Spinal cord (tissue), 10 donors: ENCODE measurements around the gene CAVIN4. TPM values are rescaled to one million over a fixed set of nuclear protein-coding genes. Genes with fewer than 3 reads are reported as not detected.

ENCODE experiments used
- DNase-seq, 6 donors: peaks; one replicate each; pipeline versions ENCODE4 v3.0.0 to v3.0.0-alpha.2; 2013 to 2015; ENCODE audit warnings: low spot score in 6 of 6, low read depth in 4 of 6
- H3K27ac ChIP-seq: one replicate; pipeline ENCODE4 v1.5.1; 2013; ENCODE audit warnings: low read depth, low read length, control low read depth
- H3K27me3 ChIP-seq: one replicate; pipeline ENCODE4 v1.6.1; 2013; ENCODE audit warnings: low read length; ENCODE audit not compliant: control insufficient read depth, insufficient read depth
- H3K36me3 ChIP-seq: one replicate; pipeline ENCODE4 v1.6.1; 2013; ENCODE audit warnings: low read length; ENCODE audit not compliant: control insufficient read depth, insufficient read depth
- H3K4me1 ChIP-seq: one replicate; pipeline ENCODE4 v1.6.1; 2013; ENCODE audit warnings: low read length; ENCODE audit not compliant: control insufficient read depth, insufficient read depth
- H3K4me3 ChIP-seq: one replicate; pipeline ENCODE4 v1.5.1; 2013; ENCODE audit warnings: low read depth, low read length, control low read depth
- H3K9me3 ChIP-seq: one replicate; pipeline ENCODE4 v1.6.1; 2013; ENCODE audit warnings: low read length; ENCODE audit not compliant: control insufficient read depth, insufficient read depth
- WGBS: methylation state at CpG from one replicate; pipeline ENCODE4 v1.1.5; 2013; ENCODE audit warnings: missing lambda C conversion rate; ENCODE audit not compliant: insufficient coverage; 5-methylcytosine and 5-hydroxymethylcytosine counted together
- polyA plus RNA-seq, 2 donors: library from polyadenylated mRNA; unstranded; fragments of 120-200 nt; gene quantifications; one replicate each; pipeline ENCODE4 v1.2.1, GENCODE V29; 2013; ENCODE audit not compliant: insufficient read length in 2 of 2
- total RNA-seq, 2 donors: library from RNA; depleted of rRNA in 1 of 2; stranded (reverse); fragments of 120-200 nt in 1 of 2; fragments of >200 nt in 1 of 2; gene quantifications; one replicate each; pipeline versions ENCODE4 v1.2.3 to v1.2.4, GENCODE V29; 2013 to 2014
- donor health status: healthy.

CAVIN4 gene
- total and polyA plus RNA-seq, 4 donors, result 1.8 to 3.3 (median 3.0) TPM

GRCh38 chr9:100584951-100585350 lies 7.1 kb downstream of the CAVIN4 start:
- no peaks in the 10 kb centered on the region for H3K9me3 ChIP-seq
- H3K4me1 ChIP-seq, result no peaks in the 10 kb centered on the region
- 98% methylated on average over 4 of the region's 4 CpGs for WGBS
- peaks cover 4% of the 10 kb centered on the region for H3K36me3 ChIP-seq
- DNase-seq, result no peak
- no peaks in the 10 kb centered on the region for H3K27me3 ChIP-seq
- H3K27ac ChIP-seq, result no peak overlapping the region
- no peak overlapping the region for H3K4me3 ChIP-seq

GRCh38 chr9:100586093-100586492 lies 8.2 kb downstream of the CAVIN4 start:
- 100% methylated on average over 3 of the region's 7 CpGs for WGBS
- Histone ChIP-seq H3K27me3 (no peaks in the 10 kb centered on the region), H3K36me3 (peaks cover 4% of the 10 kb centered on the region), H3K4me3 (no peak overlapping the region), H3K4me1 (no peaks in the 10 kb centered on the region), H3K27ac (no peak overlapping the region), H3K9me3 (no peaks in the 10 kb centered on the region)
- DNase-seq, result no peak

DNA sequence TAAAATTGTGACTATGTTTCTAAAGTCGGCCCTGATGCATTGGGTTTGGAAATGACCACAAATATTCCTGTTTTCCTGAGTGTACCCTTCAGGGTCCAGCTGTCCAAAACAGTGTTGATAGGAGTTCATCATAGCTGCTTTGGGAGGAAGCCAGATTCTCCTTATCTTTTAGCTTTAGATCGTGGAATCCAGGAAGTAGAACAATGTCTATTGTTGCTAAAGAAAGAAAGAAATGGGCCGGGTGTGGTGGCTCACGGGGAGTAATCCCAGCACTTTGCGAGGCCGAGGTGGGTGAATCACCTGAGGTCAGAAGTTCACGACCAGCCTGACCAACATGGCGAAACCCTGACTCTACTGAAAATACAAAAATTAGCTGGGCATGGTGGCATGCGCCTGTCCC lies 9.5 kb downstream of the CAVIN4 start:
- H3K4me3 ChIP-seq, result no peak overlapping the region
- no peaks in the 10 kb centered on the region for H3K27me3 ChIP-seq
- peaks cover 4% of the 10 kb centered on the region for H3K36me3 ChIP-seq
- no peaks in the 10 kb centered on the region for H3K9me3 ChIP-seq
- no peak overlapping the region for H3K27ac ChIP-seq
- 77% methylated on average over 9 of the region's 9 CpGs for WGBS
- no peak for DNase-seq
- no peaks in the 10 kb centered on the region for H3K4me1 ChIP-seq

DNA sequence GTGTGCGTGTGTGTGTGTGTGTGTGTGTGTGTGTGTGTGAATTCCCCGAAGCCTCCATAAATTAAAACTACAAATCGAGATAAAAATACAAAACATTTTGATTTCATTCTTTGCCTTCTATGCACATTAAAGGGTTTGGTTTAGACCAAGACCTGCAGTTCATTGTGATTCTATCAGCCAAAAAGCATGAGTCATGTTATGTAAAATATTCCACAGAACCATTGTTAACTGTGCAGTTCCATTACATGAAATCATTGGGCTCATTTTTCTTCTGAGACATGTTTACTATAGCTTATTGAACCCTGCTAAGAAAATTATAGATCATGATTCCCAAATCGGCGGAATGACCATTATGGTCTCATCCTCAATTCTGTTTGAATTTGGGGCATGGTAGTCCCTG lies 11.7 kb downstream of the CAVIN4 start:
- no peak overlapping the region for H3K4me3 ChIP-seq
- no peaks in the 10 kb centered on the region for H3K9me3 ChIP-seq
- no peaks in the 10 kb centered on the region for H3K27me3 ChIP-seq
- no peak for DNase-seq
- no peak overlapping the region for H3K27ac ChIP-seq
- peaks cover 2% of the 10 kb centered on the region for H3K36me3 ChIP-seq
- no peaks in the 10 kb centered on the region for H3K4me1 ChIP-seq
- 92% methylated on average over 2 of the region's 5 CpGs for WGBS

- Histone ChIP-seq H3K27me3 (no peaks in the 10 kb centered on the region), H3K9me3 (no peaks in the 10 kb centered on the region), H3K4me1 (no peaks in the 10 kb centered on the region), H3K4me3 (no peak overlapping the region), H3K36me3 (peaks cover 2% of the 10 kb centered on the region), H3K27ac (no peak overlapping the region)
- no peak for DNase-seq
- WGBS, result 70% methylated on average over 2 of the region's 2 CpGs
These were observed 12.6 kb downstream of the CAVIN4 start for GRCh38 chr9:100590481-100590880.

- no peaks in the 10 kb centered on the region for H3K9me3 ChIP-seq
- no peaks in the 10 kb centered on the region for H3K27me3 ChIP-seq
- no peak overlapping the region for H3K27ac ChIP-seq
- H3K4me3 ChIP-seq, result no peak overlapping the region
- H3K36me3 ChIP-seq, result peaks cover under 1% of the 10 kb centered on the region
- DNase-seq, result no peak
- WGBS, result 92% methylated on average over 6 of the region's 6 CpGs
- H3K4me1 ChIP-seq, result no peaks in the 10 kb centered on the region
These were observed 13.3 kb downstream of the CAVIN4 start for GRCh38 chr9:100591139-100591538.

DNA sequence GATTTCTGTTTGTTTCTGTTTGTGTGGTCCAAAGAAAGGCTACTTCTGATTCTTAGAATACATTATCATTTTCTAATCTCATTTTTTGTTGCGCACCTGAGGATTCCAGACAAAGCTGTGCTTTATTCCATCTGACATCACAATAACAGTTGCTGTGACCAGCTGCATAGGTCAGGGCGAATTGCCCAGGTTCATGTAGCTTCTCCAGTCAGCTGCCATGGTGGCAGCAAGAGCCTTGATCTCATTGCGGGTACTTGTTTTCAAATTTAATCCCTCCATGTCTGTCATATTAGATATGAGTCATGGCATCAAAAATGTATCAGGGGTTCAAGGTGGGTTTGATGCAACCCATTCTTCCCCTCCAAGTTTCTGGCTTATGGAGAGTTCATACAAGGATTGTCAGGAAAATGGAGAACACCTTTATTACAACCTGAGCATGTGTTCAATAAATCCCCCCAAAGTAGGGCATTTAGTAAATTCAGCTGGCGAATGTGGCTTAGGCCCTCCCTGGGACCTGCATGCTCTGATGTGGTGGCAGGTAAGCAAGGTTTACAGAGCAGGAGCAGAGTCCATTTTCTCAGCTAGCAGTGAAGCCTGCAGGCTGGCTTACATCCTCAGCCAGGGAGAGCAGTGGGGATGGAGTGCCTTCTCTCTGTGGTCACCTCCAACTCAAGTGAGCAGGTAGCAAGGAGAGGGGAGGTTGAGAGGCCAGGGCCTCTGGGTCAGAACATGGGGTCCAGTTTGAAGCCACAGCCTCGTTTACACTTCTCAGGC lies 13.9 kb downstream of the CAVIN4 start:
- no peaks in the 10 kb centered on the region for H3K9me3 ChIP-seq
- 89% methylated on average over 4 of the region's 5 CpGs for WGBS
- no peaks in the 10 kb centered on the region for H3K4me1 ChIP-seq
- H3K4me3 ChIP-seq, result no peak overlapping the region
- no peak for DNase-seq
- no peaks in the 10 kb centered on the region for H3K27me3 ChIP-seq
- no peaks in the 10 kb centered on the region for H3K36me3 ChIP-seq
- H3K27ac ChIP-seq, result no peak overlapping the region

DNA sequence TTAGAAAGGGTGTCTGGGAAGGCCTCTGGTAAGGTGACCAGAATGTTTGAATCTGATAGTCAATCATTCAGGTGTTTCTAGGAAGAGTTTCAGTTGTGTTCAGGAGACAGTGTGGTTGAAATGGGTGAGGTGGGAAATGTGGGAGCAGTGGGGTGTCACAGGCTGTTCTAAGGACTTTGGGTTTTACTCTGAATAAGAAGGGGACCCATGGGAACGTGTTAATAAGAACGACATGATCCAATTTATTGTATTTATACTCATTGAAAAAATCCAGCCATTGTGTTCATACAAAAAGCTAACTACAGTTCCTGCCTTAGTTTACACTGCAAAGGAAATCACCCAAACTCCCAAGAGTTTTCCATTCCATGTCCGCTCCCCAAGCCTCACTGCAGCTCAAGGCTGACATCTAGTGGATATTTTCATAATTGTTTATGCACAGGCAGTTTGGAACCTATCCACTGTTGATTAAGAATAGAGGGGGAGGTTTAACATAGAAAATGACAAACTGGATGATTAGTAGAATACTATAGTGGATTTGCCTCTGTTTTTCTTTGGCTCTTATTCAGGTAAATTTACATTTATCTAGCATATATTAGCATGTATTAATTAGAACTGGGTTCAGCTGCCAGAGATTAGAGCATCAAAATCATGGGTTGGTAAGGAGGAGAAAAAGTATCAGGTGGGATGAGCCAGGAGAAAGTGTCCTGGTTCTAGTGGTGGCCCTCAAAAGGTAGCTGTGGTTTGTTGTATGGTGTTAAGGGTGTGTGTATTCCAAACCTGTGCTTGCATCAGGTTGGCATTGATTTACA lies 17.7 kb downstream of the CAVIN4 start:
- Histone ChIP-seq H3K36me3 (no peaks in the 10 kb centered on the region), H3K4me3 (no peak overlapping the region), H3K9me3 (no peaks in the 10 kb centered on the region), H3K27ac (no peak overlapping the region), H3K4me1 (peaks cover 8% of the 10 kb centered on the region), H3K27me3 (no peaks in the 10 kb centered on the region)
- no CpG with 5 or more reads among the region's 3 CpGs for WGBS
- DNase-seq, result peak; percentile 49 to 95 (median 62)

DNA sequence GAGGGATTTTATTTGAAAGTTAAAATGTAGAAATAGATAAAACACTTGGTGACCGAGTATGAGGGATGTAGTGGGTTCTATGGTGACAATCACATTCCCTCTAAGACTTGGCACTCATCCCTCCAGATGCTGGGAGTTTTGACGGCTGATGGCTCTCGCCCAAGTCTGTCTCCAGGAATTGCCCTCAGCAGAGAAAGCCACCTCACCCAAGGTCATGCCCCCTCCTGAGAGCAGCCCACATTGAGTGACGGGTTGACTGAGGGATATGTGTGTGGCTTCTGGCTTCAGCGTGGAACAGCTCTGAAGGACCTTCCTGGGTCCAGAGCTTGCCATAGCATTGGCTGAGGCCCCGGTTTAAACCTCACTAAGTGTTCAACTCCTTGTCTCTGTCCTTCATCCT lies 19.4 kb downstream of the CAVIN4 start:
- H3K27me3 ChIP-seq, result no peaks in the 10 kb centered on the region
- no peak overlapping the region for H3K4me3 ChIP-seq
- DNase-seq, result no peak
- H3K27ac ChIP-seq, result no peak overlapping the region
- H3K36me3 ChIP-seq, result no peaks in the 10 kb centered on the region
- H3K9me3 ChIP-seq, result no peaks in the 10 kb centered on the region
- peaks cover 12% of the 10 kb centered on the region for H3K4me1 ChIP-seq
- WGBS, result no CpG with 5 or more reads among the region's 6 CpGs
